ES-I3 (cell line): ENCODE measurements around the gene CLK3.

Experiments
- H3K36me3 ChIP-seq: 2 replicates; pipeline ENCODE4 v1.6.1; 2013; ENCODE audit warnings: mild to moderate bottlenecking, low read length, control low read depth, moderate library complexity; ENCODE audit not compliant: insufficient read depth
- H3K4me1 ChIP-seq: 2 replicates; pipeline ENCODE4 v1.6.1; 2013; ENCODE audit warnings: mild to moderate bottlenecking, control low read depth, low read length; ENCODE audit not compliant: insufficient read depth
- H3K9ac ChIP-seq: 2 replicates; pipeline ENCODE4 v1.6.1; 2013; ENCODE audit warnings: low read depth, mild to moderate bottlenecking, low read length, moderate library complexity
- H3K9me3 ChIP-seq: 2 replicates; pipeline ENCODE4 v1.6.1; 2013; ENCODE audit warnings: mild to moderate bottlenecking, low read length, moderate library complexity; ENCODE audit not compliant: control insufficient read depth, insufficient read depth

The CLK3 gene

GRCh38 chr15:74610302-74610951 lies 5.2 kb upstream of the CLK3 start:
- Histone ChIP-seq H3K9me3 (no peaks in the 10 kb centered on the region), H3K4me1 (no peaks in the 10 kb centered on the region), H3K36me3 (no peaks in the 10 kb centered on the region), H3K9ac (no peak overlapping the region)

DNA sequence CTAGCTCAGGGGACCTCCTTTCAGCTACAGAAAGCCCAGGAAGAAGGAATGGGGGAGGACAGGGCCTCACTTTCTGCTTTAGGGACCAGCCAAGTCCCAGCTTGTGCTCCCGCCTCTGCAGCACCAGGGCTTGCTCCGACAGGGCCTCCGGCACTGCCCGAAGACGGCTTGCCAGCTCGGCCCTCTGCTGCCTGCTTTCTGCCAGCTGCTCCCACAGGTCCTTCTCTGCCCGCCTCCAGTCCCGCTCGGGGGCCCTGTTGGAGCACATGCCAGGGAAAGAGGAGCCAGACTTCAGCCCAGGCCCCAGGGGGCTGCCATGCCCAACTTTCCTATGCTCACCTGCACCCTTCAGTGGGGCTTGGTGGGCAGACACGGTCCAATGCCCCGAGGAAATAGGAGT lies 4.3 kb upstream of the CLK3 start:
- no peaks in the 10 kb centered on the region for H3K4me1 ChIP-seq
- no peak overlapping the region for H3K9ac ChIP-seq

GRCh38 chr15:74611834-74612233 lies 3.8 kb upstream of the CLK3 start:
- Histone ChIP-seq H3K36me3 (no peaks in the 10 kb centered on the region), H3K9me3 (no peaks in the 10 kb centered on the region), H3K9ac (no peak overlapping the region), H3K4me1 (peaks cover under 1% of the 10 kb centered on the region; the same call in 1 of the 2 replicates)

More for the DNA sequence above, 4.3 kb upstream of the CLK3 start:
- H3K9me3 ChIP-seq, result no peaks in the 10 kb centered on the region
- no peaks in the 10 kb centered on the region for H3K36me3 ChIP-seq

DNA sequence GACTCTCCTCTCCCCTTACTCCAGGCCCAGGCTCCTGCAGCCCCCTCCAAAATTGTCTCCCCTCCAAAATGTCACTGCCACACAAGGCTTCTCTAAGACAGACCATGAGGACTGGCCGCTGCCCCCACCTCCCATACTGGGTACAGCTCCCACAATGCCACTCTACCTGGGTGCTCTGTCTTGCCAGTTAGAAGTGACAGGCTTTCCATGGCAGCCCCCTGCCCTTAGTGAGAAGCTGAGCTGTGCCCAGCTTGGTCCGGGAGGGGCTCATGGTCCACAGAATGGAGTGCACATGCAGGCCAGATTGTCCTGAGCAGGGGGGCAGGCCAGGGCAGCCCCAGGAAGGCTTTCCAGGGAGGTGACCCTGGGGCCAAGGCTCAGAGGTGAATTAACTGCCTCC lies 3.0 kb upstream of the CLK3 start:
- Histone ChIP-seq H3K9me3 (no peaks in the 10 kb centered on the region), H3K9ac (no peak overlapping the region), H3K4me1 (peaks cover 5% of the 10 kb centered on the region; the same call in 1 of the 2 replicates), H3K36me3 (no peaks in the 10 kb centered on the region)

GRCh38 chr15:74613089-74613952 lies 2.3 kb upstream of the CLK3 start:
- no peaks in the 10 kb centered on the region for H3K36me3 ChIP-seq
- H3K9me3 ChIP-seq, result no peaks in the 10 kb centered on the region
- H3K9ac ChIP-seq, result peak overlapping the region; percentile 99; the same call in 1 of the 2 replicates
- H3K4me1 ChIP-seq, result peaks cover 5% of the 10 kb centered on the region; the same call in 1 of the 2 replicates

GRCh38 chr15:74613953-74614743 lies 1.5 kb upstream of the CLK3 start:
- Histone ChIP-seq H3K36me3 (no peaks in the 10 kb centered on the region; the same call in 1 of the 2 replicates), H3K9me3 (no peaks in the 10 kb centered on the region), H3K9ac (peak overlapping the region; percentile 99), H3K4me1 (peaks cover 5% of the 10 kb centered on the region; the same call in 1 of the 2 replicates)

- peaks cover 5% of the 10 kb centered on the region; the same call in 1 of the 2 replicates for H3K4me1 ChIP-seq
- H3K9ac ChIP-seq, result peak overlapping the region; percentile 99
- H3K9me3 ChIP-seq, result no peaks in the 10 kb centered on the region
- H3K36me3 ChIP-seq, result no peaks in the 10 kb centered on the region; the same call in 1 of the 2 replicates
These were observed 710 bp upstream of the CLK3 start for GRCh38 chr15:74614744-74615507.

DNA sequence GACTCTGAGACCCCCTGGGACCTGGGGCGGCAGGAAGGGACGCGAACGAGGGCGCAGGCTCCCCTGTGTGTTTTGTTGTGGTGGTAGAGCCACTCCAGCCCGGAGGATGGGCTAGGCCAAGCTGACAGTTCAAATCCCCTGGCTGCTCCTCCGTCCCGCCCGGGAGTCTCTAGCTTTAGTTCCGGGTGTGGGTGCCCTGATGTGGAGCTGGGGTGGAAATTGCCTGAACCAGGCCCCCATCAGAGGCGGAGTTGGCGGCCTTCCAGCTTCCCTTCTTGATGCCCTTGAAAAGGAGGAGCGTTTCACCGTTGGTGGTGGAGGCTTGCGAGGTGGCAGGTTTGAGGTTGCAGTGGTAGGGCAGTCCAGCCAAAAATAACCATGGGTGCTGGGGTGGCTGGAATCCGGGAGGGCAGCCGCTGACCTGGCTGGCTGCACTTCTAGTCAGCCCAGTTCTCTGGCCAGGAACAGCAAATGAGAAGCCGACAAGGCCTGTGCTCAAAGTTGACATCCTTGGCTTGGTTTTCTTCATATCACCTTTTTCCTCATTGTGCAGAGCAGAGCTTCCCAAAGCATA lies 817 bp downstream of the CLK3 start:
- H3K36me3 ChIP-seq, result no peaks in the 10 kb centered on the region; the same call in 1 of the 2 replicates
- peaks cover 5% of the 10 kb centered on the region; the same call in 1 of the 2 replicates for H3K4me1 ChIP-seq
- no peaks in the 10 kb centered on the region for H3K9me3 ChIP-seq
- peak overlapping the region; percentile 99 for H3K9ac ChIP-seq

DNA sequence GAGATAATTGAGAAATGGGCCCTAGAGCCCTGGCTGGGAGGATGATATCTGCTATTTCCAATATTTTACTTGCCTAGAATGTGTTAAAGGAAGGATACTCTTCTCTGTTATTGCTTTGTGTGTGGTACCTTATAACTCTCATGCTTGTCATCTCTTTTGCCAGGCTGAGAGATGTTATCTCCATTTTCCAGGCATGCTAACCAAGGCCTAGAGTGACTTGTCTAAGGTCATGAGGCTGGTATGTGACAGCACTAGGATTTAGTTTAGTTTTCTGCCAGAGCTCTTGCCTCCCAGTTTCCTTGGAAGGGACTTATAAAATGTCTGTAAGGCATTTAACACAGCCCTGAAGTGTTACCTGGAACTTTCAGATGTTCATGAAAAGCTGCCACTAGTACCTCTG lies 1.4 kb downstream of the CLK3 start:
- Histone ChIP-seq H3K9me3 (no peaks in the 10 kb centered on the region), H3K4me1 (peaks cover 5% of the 10 kb centered on the region; the same call in 1 of the 2 replicates), H3K9ac (peak overlapping the region; percentile 99; the same call in 1 of the 2 replicates), H3K36me3 (no peaks in the 10 kb centered on the region; the same call in 1 of the 2 replicates)

DNA sequence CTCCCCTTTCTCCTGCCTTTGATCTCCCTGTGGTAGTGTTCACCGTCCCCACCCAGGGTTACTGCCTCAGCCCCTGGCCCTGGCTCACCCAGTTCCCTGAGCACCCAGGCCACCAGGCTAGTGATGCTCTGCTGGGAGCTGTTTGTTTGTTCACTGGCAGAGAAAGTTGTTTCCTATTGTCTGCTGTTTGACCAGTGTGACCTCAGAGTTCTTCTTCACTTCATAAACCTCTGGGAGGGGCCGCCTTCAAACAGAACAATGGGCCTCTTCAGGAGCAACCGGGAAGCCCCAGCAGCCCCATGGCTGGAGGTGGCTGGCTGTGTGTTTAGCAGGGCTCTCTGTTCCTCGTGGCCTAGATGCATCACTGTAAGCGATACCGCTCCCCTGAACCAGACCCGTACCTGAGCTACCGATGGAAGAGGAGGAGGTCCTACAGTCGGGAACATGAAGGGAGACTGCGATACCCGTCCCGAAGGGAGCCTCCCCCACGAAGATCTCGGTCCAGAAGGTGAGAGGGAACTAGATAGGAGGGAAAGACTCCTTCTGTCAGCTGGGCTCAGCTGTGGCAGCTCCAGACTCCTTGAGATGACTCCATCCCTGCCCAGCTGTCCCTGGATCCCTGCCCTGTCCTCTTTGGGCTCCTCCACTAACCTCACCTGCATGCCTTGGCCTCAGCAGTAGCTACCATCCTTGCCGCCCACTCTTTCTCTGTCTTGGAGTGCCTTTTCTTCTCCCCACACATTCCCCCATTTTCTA lies 3.4 kb downstream of the CLK3 start:
- Histone ChIP-seq H3K36me3 (peaks cover 14% of the 10 kb centered on the region), H3K9me3 (no peaks in the 10 kb centered on the region), H3K4me1 (peaks cover 5% of the 10 kb centered on the region; the same call in 1 of the 2 replicates), H3K9ac (no peak overlapping the region)

GRCh38 chr15:74619916-74620635 lies 4.4 kb downstream of the CLK3 start:
- H3K9me3 ChIP-seq, result no peaks in the 10 kb centered on the region
- H3K4me1 ChIP-seq, result peaks cover 5% of the 10 kb centered on the region; the same call in 1 of the 2 replicates
- peaks cover 19% of the 10 kb centered on the region for H3K36me3 ChIP-seq
- no peak overlapping the region for H3K9ac ChIP-seq
